H1 (cell line): ENCODE results near the gene VPS9D1. TPM values are rescaled to one million over a fixed set of nuclear protein-coding genes. Genes with fewer than 3 reads are reported as not detected.

Source experiments
- BACH1 ChIP-seq: IDR thresholded peaks from 2 replicates; pipeline ENCODE4 v1.6.1; 2012; ENCODE audit warnings: low read length, improper control_type of control experiment
- CHD1 ChIP-seq: IDR thresholded peaks from 2 replicates; pipeline ENCODE4 v1.6.1; 2012; ENCODE audit warnings: low read depth, low read length, improper control_type of control experiment
- CTBP2 ChIP-seq: IDR thresholded peaks from 2 replicates; pipeline ENCODE4 v1.7.0; 2011; ENCODE audit warnings: borderline replicate concordance, mild to moderate bottlenecking, moderate library complexity, mixed read lengths, low read length; ENCODE audit not compliant: insufficient read depth, insufficient read length
- EP300 ChIP-seq, 2 experiments: IDR thresholded peaks; 1 replicate in 1 of 2; 2 replicates in 1 of 2; pipeline ENCODE4 v1.6.1; 2011 to 2012; ENCODE audit warnings: low read depth in 2 of 2, low read length in 2 of 2, mild to moderate bottlenecking in 2 of 2, borderline replicate concordance in 1 of 2, inconsistent platforms in 1 of 2, moderate library complexity in 1 of 2
- GABPA ChIP-seq: IDR thresholded peaks from 2 replicates; pipeline ENCODE4 v1.6.1; 2011; ENCODE audit warnings: mild to moderate bottlenecking, low read length, moderate library complexity, borderline replicate concordance; ENCODE audit not compliant: insufficient read depth
- GTF2F1 ChIP-seq: IDR thresholded peaks from 2 replicates; pipeline ENCODE4 v1.6.1; 2012; ENCODE audit warnings: low read depth, low read length, improper control_type of control experiment, borderline replicate concordance
- JUN ChIP-seq: IDR thresholded peaks from 2 replicates; pipeline ENCODE4 v1.6.1; 2011; ENCODE audit warnings: low read depth, mild to moderate bottlenecking, improper control_type of control experiment, low read length
- JUND ChIP-seq: IDR thresholded peaks from 2 replicates; pipeline ENCODE4 v1.6.1; 2011; ENCODE audit warnings: mild to moderate bottlenecking, improper control_type of control experiment, low read length
- KDM5A ChIP-seq: fragments of 200-600 bp; IDR thresholded peaks from 2 replicates; pipeline ENCODE4 v1.7.1; 2012; ENCODE audit warnings: mild to moderate bottlenecking, low read length, inconsistent platforms, mixed read lengths
- MAFK ChIP-seq: IDR thresholded peaks from 2 replicates; pipeline ENCODE4 v1.6.1; 2012; ENCODE audit warnings: low read depth, mild to moderate bottlenecking, improper control_type of control experiment, low read length
- NANOG ChIP-seq: IDR thresholded peaks from 2 replicates; pipeline ENCODE4 v1.6.1; 2011; ENCODE audit warnings: low read length, low read depth, mild to moderate bottlenecking, inconsistent platforms; ENCODE audit not compliant: insufficient read depth, poor library complexity, severe bottlenecking
- NRF1 ChIP-seq: IDR thresholded peaks from 2 replicates; pipeline ENCODE4 v1.6.1; 2011; ENCODE audit warnings: mild to moderate bottlenecking, low read depth, low read length, improper control_type of control experiment
- POLR2A ChIP-seq, 2 experiments: IDR thresholded peaks; 1 replicate in 1 of 2; 2 replicates in 1 of 2; pipeline ENCODE4 v1.6.1; 2011; ENCODE audit warnings: low read depth in 2 of 2, low read length in 2 of 2, mild to moderate bottlenecking in 2 of 2; ENCODE audit errors: control extremely low read depth in 1 of 2
- RAD21 ChIP-seq, 2 experiments: IDR thresholded peaks in 1 of 2; conservative IDR thresholded peaks in 1 of 2; 2 replicates each; pipeline ENCODE4 v1.6.1; 2011; ENCODE audit warnings: low read depth in 2 of 2, low read length in 2 of 2, improper control_type of control experiment in 1 of 2, inconsistent platforms in 1 of 2, mild to moderate bottlenecking in 1 of 2, moderate library complexity in 1 of 2
- RNF2 ChIP-seq: fragments of 200-900, 300-1000 bp; sonication (generic); IDR thresholded peaks from 2 replicates; pipeline ENCODE4 v1.7.1; 2016; ENCODE audit warnings: borderline replicate concordance, low read depth, mild to moderate bottlenecking, antibody characterized with exemption, low read length; ENCODE audit not compliant: poor library complexity, severe bottlenecking; ENCODE audit errors: missing control alignments
- RXRA ChIP-seq: IDR thresholded peaks from 2 replicates; pipeline ENCODE4 v1.6.1; 2011; ENCODE audit warnings: low read depth, mild to moderate bottlenecking, low read length, moderate library complexity; ENCODE audit not compliant: insufficient read depth
- SIRT6 ChIP-seq: IDR thresholded peaks from one replicate; pipeline ENCODE4 v1.7.1; 2012; ENCODE audit warnings: low read length, inconsistent platforms
- SP1 ChIP-seq: IDR thresholded peaks from 2 replicates; pipeline ENCODE4 v1.6.1; 2011; ENCODE audit warnings: low read depth, low read length
- SUZ12 ChIP-seq: fragments of 200-600 bp; sonication (generic); IDR thresholded peaks from 2 replicates; pipeline ENCODE4 v1.6.1; 2012; ENCODE audit warnings: mild to moderate bottlenecking, inconsistent platforms, low read length, moderate library complexity, mixed read lengths
- TBP ChIP-seq: IDR thresholded peaks from 2 replicates; pipeline ENCODE4 v1.6.1; 2011; ENCODE audit warnings: low read depth, low read length, improper control_type of control experiment
- TCF12 ChIP-seq: IDR thresholded peaks from 2 replicates; pipeline ENCODE4 v1.6.1; 2011; ENCODE audit warnings: low read depth, mild to moderate bottlenecking, low read length
- TEAD4 ChIP-seq: IDR thresholded peaks from 2 replicates; pipeline ENCODE4 v1.6.1; 2012; ENCODE audit warnings: low read depth, low read length, inconsistent platforms, mixed read lengths
- USF2 ChIP-seq: IDR thresholded peaks from 2 replicates; pipeline ENCODE4 v1.6.1; 2011; ENCODE audit warnings: low read length, improper control_type of control experiment
- ZNF274 ChIP-seq: IDR thresholded peaks from 2 replicates; pipeline ENCODE4 v1.7.0; 2012; ENCODE audit warnings: low read length, borderline replicate concordance; ENCODE audit errors: extremely low read depth
- polyA plus RNA-seq, 7 experiments: library from polyadenylated mRNA; depleted of rRNA in 3 of 7; stranded (reverse) in 5 of 7; unstranded in 2 of 7; fragments of >200 nt in 5 of 7; fragments of 200-250 nt in 2 of 7; gene quantifications; 1 replicate in 5 of 7; 2 replicates in 1 of 7; 4 replicates in 1 of 7; pipeline versions ENCODE4 v1.2.1 to v1.2.3, GENCODE V29; 2011 to 2013; ENCODE audit warnings: missing spikeins in 2 of 7, mixed read lengths in 2 of 7
- total RNA-seq: library from RNA; stranded (reverse); fragmentation: NEBNext Ultra II Directional; extraction: Animal tissue kit (Norgen Biotek cat#: 25700); gene quantifications from 2 replicates; pipeline ENCODE4 v1.2.1, GENCODE V29; 2021

The VPS9D1 gene
- total and polyA plus RNA-seq, 2 of the 8 experiments (the other 6 are each of a cell fraction or from before 2014, with no cell fraction given), result 2.9 to 5.4 TPM

- peak in 1 of 2 experiments; percentile 53; a peak in 1 of 3 replicates for TF ChIP-seq POLR2A (IDR thresholded peaks at IDR 0.05; ENCODE audit: control extremely low read depth in 1 of 2, low read depth in 2 of 2, low read length in 2 of 2)
- TF ChIP-seq SIRT6, result no peak
- no peak for TF ChIP-seq RXRA
- TF ChIP-seq NANOG, result no peak
- peak; percentile 47; the same call in 1 of the 2 replicates for TF ChIP-seq TBP
- TF ChIP-seq USF2, result peak; percentile 97
- TF ChIP-seq GABPA, result 0 out of 2 replicates have a peak, but pooled peaks have one; percentile 25
- no peak for TF ChIP-seq RNF2
- TF ChIP-seq SP1, result peak; percentile 77; the same call in 1 of the 2 replicates
- TF ChIP-seq JUND, result peak; percentile 99
- TF ChIP-seq MAFK, result no peak
- no peak for TF ChIP-seq ZNF274
- TF ChIP-seq CTBP2, result no peak
- 0 out of 2 replicates have a peak, but pooled peaks have one; percentile 29 for TF ChIP-seq TCF12
- no peak for TF ChIP-seq CHD1
- peak; percentile 54 to 61 for TF ChIP-seq RAD21 (IDR thresholded peaks at IDR 0.05 in 1 of 2, conservative IDR thresholded peaks at IDR 0.05 in 1 of 2; ENCODE audit: low read depth in 2 of 2, low read length in 2 of 2)
- no peak for TF ChIP-seq NRF1
- peak; percentile 93 for TF ChIP-seq JUN
- no peak for TF ChIP-seq SUZ12
- TF ChIP-seq KDM5A, result no peak
- no peak for TF ChIP-seq GTF2F1
- TF ChIP-seq BACH1, result no peak
- peak in 1 of 2 experiments; percentile 73; a peak in 1 of 3 replicates for TF ChIP-seq EP300 (IDR thresholded peaks at IDR 0.05; ENCODE audit: borderline replicate concordance in 1 of 2, low read depth in 2 of 2, low read length in 2 of 2)
- no peak for TF ChIP-seq TEAD4
Measured at GRCh38 chr16:89700100-89700648, 20.5 kb downstream of the VPS9D1 start (continued).
